GM12878 (cell line): Measurements from ENCODE around the gene PCDHGA4. TPM values are rescaled to one million over a fixed set of nuclear protein-coding genes. Genes with fewer than 3 reads are reported as not detected.

Experiments used
- ATAC-seq: fragments of 200-7000 bp; cut with Tn5 transposase; 3 replicates; pipeline ENCODE4 v1.9.1; 2020; ENCODE audit warnings: mild to moderate bottlenecking, moderate library complexity
- BruUV-seq: library from RNA; stranded (reverse); fragments of 400-500 nt; replicated peaks from 2 replicates; lab custom pipeline; 2021; lab: Mats Ljungman, UMichigan
- CTCF ChIA-PET: fragments of 300-600 bp; sonication (Branson Sonifier 250); formaldehyde crosslinking; extraction: SDS; loops from one replicate; lab custom pipeline; 2021; ENCODE audit warnings: inconsistent platforms; lab: Yijun Ruan, JAX
- POLR2A ChIA-PET: fragments of 350-600 bp; formaldehyde crosslinking; extraction: SDS; loops from one replicate; lab custom pipeline; 2021; ENCODE audit warnings: inconsistent platforms; lab: Charles Lee
- RAD21 ChIA-PET: fragments of 300-600 bp; sonication (Branson Sonifier 250); formaldehyde crosslinking; loops from one replicate; lab custom pipeline; 2023; ENCODE audit warnings: antibody characterized with exemption; ENCODE audit not compliant: unreplicated experiment; lab: Charles Lee
- SMC1A ChIA-PET: fragments of 300-600 bp; sonication (Branson Sonifier 250); formaldehyde crosslinking; loops from one replicate; lab custom pipeline; 2023; ENCODE audit not compliant: unreplicated experiment, uncharacterized antibody; lab: Charles Lee
- DNase-seq: peaks from one replicate; pipeline ENCODE4 v3.0.0-alpha.2; 2011; ENCODE audit warnings: low read depth, low spot score
- FAIRE-seq: peaks from 3 replicates; lab custom pipeline; 2011; peaks lifted over from hg19 to GRCh38; lab: Jason Lieb, UNC
- H2AFZ ChIP-seq: 2 replicates; pipeline ENCODE4 v1.6.0; 2011; ENCODE audit warnings: low read depth, low read length, control low read depth; ENCODE audit not compliant: control insufficient read depth
- H3K27ac ChIP-seq: 2 replicates; pipeline ENCODE4 v1.5.1; 2011; ENCODE audit warnings: control low read depth; ENCODE audit not compliant: control insufficient read depth, insufficient read depth
- H3K27me3 ChIP-seq, 2 experiments: replicated peaks in 1 of 2; 2 replicates each; pipeline versions ENCODE4 v1.6.0 to v1.6.1; 2011; ENCODE audit warnings: low read length in 1 of 2; ENCODE audit not compliant: control insufficient read depth in 2 of 2, insufficient read depth in 2 of 2
- H3K36me3 ChIP-seq, 2 experiments: 2 replicates each; pipeline ENCODE4 v1.5.1; 2011; ENCODE audit warnings: low read length in 1 of 2; ENCODE audit not compliant: control insufficient read depth in 2 of 2, insufficient read depth in 2 of 2
- H3K4me1 ChIP-seq: 2 replicates; pipeline ENCODE4 v1.6.1; 2011; ENCODE audit warnings: mild to moderate bottlenecking, low read length, moderate library complexity, mixed read lengths; ENCODE audit not compliant: control insufficient read depth, insufficient read depth
- H3K4me2 ChIP-seq: 2 replicates; pipeline ENCODE4 v1.6.0; 2011; ENCODE audit warnings: control low read depth; ENCODE audit not compliant: control insufficient read depth, insufficient read depth
- H3K4me3 ChIP-seq: fragments of 200-600 bp; sonication (generic); 2 replicates; pipeline ENCODE4 v1.5.1; 2016
- H3K79me2 ChIP-seq: 2 replicates; pipeline ENCODE4 v1.6.0; 2011; ENCODE audit warnings: low read length; ENCODE audit not compliant: control insufficient read depth, insufficient read depth
- H3K9ac ChIP-seq: 2 replicates; pipeline ENCODE4 v1.8.0; 2011; ENCODE audit warnings: low read length, control low read depth, mixed read lengths; ENCODE audit not compliant: control insufficient read depth, insufficient read depth
- H3K9me3 ChIP-seq: replicated peaks from 3 replicates; pipeline ENCODE4 v1.5.1; 2011; ENCODE audit warnings: mild to moderate bottlenecking, low read length; ENCODE audit not compliant: control insufficient read depth, insufficient read depth
- H4K20me1 ChIP-seq: 2 replicates; pipeline ENCODE4 v1.6.0; 2011; ENCODE audit not compliant: control insufficient read depth, insufficient read depth
- CHD1 ChIP-seq: IDR thresholded peaks from 2 replicates; pipeline ENCODE4 v1.6.1; 2012; ENCODE audit warnings: low read depth, low read length, improper control_type of control experiment
- CTCF ChIP-seq, 3 experiments: IDR thresholded peaks in 2 of 3; conservative IDR thresholded peaks in 1 of 3; 2 replicates each; pipeline ENCODE4 v1.5.1; 2011; ENCODE audit warnings: low read depth in 3 of 3, low read length in 3 of 3, mild to moderate bottlenecking in 3 of 3, control low read depth in 2 of 3, moderate library complexity in 2 of 3, inconsistent platforms in 1 of 3, mixed read lengths in 1 of 3; ENCODE audit not compliant: control insufficient read depth in 2 of 3, insufficient read depth in 1 of 3; ENCODE audit errors: extremely low read depth in 1 of 3
- EP300 ChIP-seq, 2 experiments: fragments of 150-350 bp in 1 of 2; IDR thresholded peaks; 2 replicates each; pipeline ENCODE4 v1.6.1; 2011 to 2012; ENCODE audit warnings: low read depth in 2 of 2, low read length in 2 of 2, borderline replicate concordance in 1 of 2, improper control_type of control experiment in 1 of 2, inconsistent platforms in 1 of 2; ENCODE audit not compliant: control insufficient read depth in 1 of 2
- FOXM1 ChIP-seq: IDR thresholded peaks from 2 replicates; pipeline ENCODE4 v1.6.1; 2012; ENCODE audit warnings: low read depth, mild to moderate bottlenecking, inconsistent platforms, low read length, moderate library complexity
- GABPA ChIP-seq: IDR thresholded peaks from 2 replicates; pipeline ENCODE4 v1.6.1; 2014; ENCODE audit warnings: antibody characterized with exemption, low read depth, mild to moderate bottlenecking, inconsistent platforms
- HDGF ChIP-seq: fragments of 450-650 bp; IDR thresholded peaks from 2 replicates; pipeline ENCODE4 v1.6.1; 2016; ENCODE audit warnings: antibody characterized with exemption
- IKZF1 ChIP-seq: fragments of 450-650 bp; conservative IDR thresholded peaks from 2 replicates; pipeline ENCODE4 v1.6.1; 2017; ENCODE audit warnings: antibody characterized with exemption, mild to moderate bottlenecking
- IRF4 ChIP-seq: IDR thresholded peaks from 2 replicates; pipeline ENCODE4 v1.6.1; 2011; ENCODE audit warnings: low read depth, low read length
- PKNOX1 ChIP-seq: fragments of 450-650 bp; IDR thresholded peaks from 2 replicates; pipeline ENCODE4 v1.6.1; 2016; ENCODE audit warnings: mild to moderate bottlenecking
- RAD21 ChIP-seq: IDR thresholded peaks from 2 replicates; pipeline ENCODE4 v1.6.1; 2011; ENCODE audit warnings: mild to moderate bottlenecking, low read depth, low read length, moderate library complexity; ENCODE audit not compliant: insufficient read depth
- RELA ChIP-seq: fragments of 450-650 bp; IDR thresholded peaks from 2 replicates; pipeline ENCODE4 v1.8.0; 2014; ENCODE audit warnings: borderline replicate concordance; ENCODE audit not compliant: partially characterized antibody
- TBL1XR1 ChIP-seq: IDR thresholded peaks from 2 replicates; pipeline ENCODE4 v1.6.1; 2012; ENCODE audit warnings: low read depth, low read length, improper control_type of control experiment
- ZBTB11 ChIP-seq: fragments of 450-650 bp; formaldehyde crosslinking; IDR thresholded peaks from 2 replicates; pipeline ENCODE4 v1.5.0; 2022; ENCODE audit warnings: mild to moderate bottlenecking, missing genetic modification characterization
- ZNF384 ChIP-seq: IDR thresholded peaks from 2 replicates; pipeline ENCODE4 v1.6.1; 2012; ENCODE audit warnings: low read depth, mild to moderate bottlenecking, low read length, improper control_type of control experiment, borderline replicate concordance
- WGBS: methylation state at CpG from one replicate; pipeline ENCODE4 v1.1.6; 2016; ENCODE audit warnings: low lambda C conversion rate; ENCODE audit not compliant: insufficient replicate concordance, insufficient coverage; ENCODE audit errors: missing lambda C conversion rate; 5-methylcytosine and 5-hydroxymethylcytosine counted together
- in situ Hi-C: fragments of 300-500 bp; cut with MboI; formaldehyde crosslinking; loops from 9 replicates; pipeline ENCODE4 v1.14.3; 2018; ENCODE audit warnings: mixed read lengths
- intact Hi-C: fragments of 100-400 bp; cut with micrococcal nuclease; formaldehyde crosslinking; loops from one replicate; pipeline ENCODE4 v1.14.2; 2022; ENCODE audit not compliant: unreplicated experiment
- polyA plus RNA-seq, 11 experiments: library from polyadenylated mRNA; depleted of rRNA in 4 of 11; unstranded in 6 of 11; stranded (reverse) in 5 of 11; fragments of >200 nt; fragmentation: Nextera tagmentation in 4 of 11; fragmentation: Illumina TruSeq in 1 of 11; extraction: Ambion mirVana in 4 of 11; extraction: Trizol in 1 of 11; gene quantifications; 1 replicate in 1 of 11; 2 replicates in 10 of 11; pipeline versions ENCODE4 v1.2.1 to v1.2.3, GENCODE V29; 2011 to 2016; ENCODE audit warnings: inconsistent platforms in 2 of 11, missing spikeins in 2 of 11, low read depth in 1 of 11
- total RNA-seq, 4 experiments: library from RNA; depleted of rRNA in 3 of 4; stranded (reverse); fragments of >200 nt in 3 of 4; fragmentation: Illumina TruSeq in 1 of 4; extraction: Trizol in 1 of 4; gene quantifications; 2 replicates each; pipeline versions ENCODE4 v1.2.1 to v1.2.3, GENCODE V29; 2013 to 2021

The PCDHGA4 gene
- total and polyA plus RNA-seq, 10 of the 15 experiments (the other 5 are each of a cell fraction or from before 2014, with no cell fraction given) = 0.09 to 0.17 (median 0.13) TPM; not detected in 3

GRCh38 chr5:141349917-141350619 is 4.8 kb upstream of the PCDHGA4 start, which contains the start of gene PCDHGB1:
Gene PCDHGB1 (plus strand): TSS chr5:141350099. CDS start chr5:141350261, 162 bp downstream.
- H3K9ac ChIP-seq = no peak within 1 kb of the TSS
- ATAC-seq (peak; percentile 48; the same call in 2 of the 3 replicates), FAIRE-seq (no peak), DNase-seq (no peak)
- no peaks in the 10 kb centered on the region for H3K36me3 ChIP-seq
- H3K27ac ChIP-seq = no peak within 1 kb of the TSS
- in situ Hi-C loops = no loop called here
- no peaks in the 10 kb centered on the region for H4K20me1 ChIP-seq
- WGBS = 42% methylated on average over 29 of the region's 29 CpGs
- BruUV-seq = no TSS peak
- intact Hi-C loops = no loop called here
- peaks cover 2% of the 10 kb centered on the region; the same call in 2 of the 3 replicates for H3K9me3 ChIP-seq
- POLR2A ChIA-PET = no interaction called here
- no peak within 1 kb of the TSS; the same call in 1 of the 2 replicates for H2AFZ ChIP-seq
- RAD21 ChIA-PET = no interaction called here
- no peak within 1 kb of the TSS for H3K4me2 ChIP-seq
- H3K4me3 ChIP-seq = no peak within 1 kb of the TSS
- CTCF ChIA-PET = interaction anchor here (1.1 to 1.6 kb wide), 3 partner anchors 39 to 214 kb away, joined by 3 to 6 read pairs (median 5); partner anchors contain the start of gene PCDHGA10
- no peaks in the 10 kb centered on the region for H3K4me1 ChIP-seq
- SMC1A ChIA-PET = no interaction called here
- H3K27me3 ChIP-seq = no peaks in the 10 kb centered on the region
- H3K79me2 ChIP-seq = no peaks in the 10 kb centered on the region
- TF ChIP-seq ZNF384 (no peak), HDGF (no peak), CHD1 (no peak), RELA (no peak), GABPA (0 out of 2 replicates have a peak, but pooled peaks have one; percentile 7), PKNOX1 (no peak), IKZF1 (no peak), ZBTB11 (no peak), IRF4 (no peak), EP300 (IDR thresholded peaks at IDR 0.05; ENCODE audit: borderline replicate concordance in 1 of 2, control insufficient read depth in 1 of 2, low read depth in 2 of 2, low read length in 2 of 2) (no peak), RAD21 (peak; percentile 36; the same call in 1 of the 2 replicates), TBL1XR1 (no peak), FOXM1 (no peak), CTCF (IDR thresholded peaks at IDR 0.05 in 2 of 3, conservative IDR thresholded peaks at IDR 0.05 in 1 of 3; ENCODE audit: control insufficient read depth in 2 of 3, extremely low read depth in 1 of 3, insufficient read depth in 1 of 3, low read depth in 3 of 3, low read length in 3 of 3) (peak; percentile 21 to 49 (median 30); a peak in 3 of 6 replicates)
